Esophagus (tissue), 2 donors: ENCODE results near the gene CNTNAP5. TPM values are rescaled to one million over a fixed set of nuclear protein-coding genes. Genes with fewer than 3 reads are reported as not detected.

Source experiments
- H3K27ac ChIP-seq, 2 donors: one replicate each; pipeline ENCODE4 v1.5.1; 2013; ENCODE audit warnings: low read depth in 2 of 2, mild to moderate bottlenecking in 2 of 2, inconsistent platforms in 1 of 2, low read length in 1 of 2, moderate library complexity in 1 of 2
- H3K27me3 ChIP-seq, 2 donors: one replicate each; pipeline ENCODE4 v1.6.1; 2013; ENCODE audit warnings: low read length in 2 of 2, control low read depth in 1 of 2, mild to moderate bottlenecking in 1 of 2; ENCODE audit not compliant: insufficient read depth in 2 of 2, control insufficient read depth in 1 of 2
- H3K36me3 ChIP-seq, 2 donors: one replicate each; pipeline ENCODE4 v1.6.1; 2013; ENCODE audit warnings: low read length in 1 of 2; ENCODE audit not compliant: control insufficient read depth in 2 of 2, insufficient read depth in 2 of 2
- H3K4me1 ChIP-seq, 2 donors: one replicate each; pipeline ENCODE4 v1.6.1; 2013; ENCODE audit warnings: low read length in 1 of 2; ENCODE audit not compliant: control insufficient read depth in 2 of 2, insufficient read depth in 2 of 2
- H3K4me3 ChIP-seq, 2 donors: one replicate each; pipeline ENCODE4 v1.5.1; 2013; ENCODE audit warnings: low read length in 2 of 2, mild to moderate bottlenecking in 2 of 2, low read depth in 1 of 2, moderate library complexity in 1 of 2
- H3K9me3 ChIP-seq, 2 donors: one replicate each; pipeline ENCODE4 v1.6.1; 2013; ENCODE audit warnings: mild to moderate bottlenecking in 2 of 2, low read depth in 1 of 2, low read length in 1 of 2, moderate library complexity in 1 of 2; ENCODE audit not compliant: control insufficient read depth in 2 of 2, insufficient read depth in 1 of 2
- WGBS, 2 donors: extraction: QIAGEN DNeasy Blood & Tissue Kit; methylation state at CpG; one replicate each; pipeline ENCODE4 v1.1.7; 2013; 5-methylcytosine and 5-hydroxymethylcytosine counted together
- polyA plus RNA-seq, 2 donors: library from polyadenylated mRNA; stranded (reverse); fragments of 200-250 nt; gene quantifications; one replicate each; pipeline ENCODE4 v1.2.3, GENCODE V29; 2013
- donor health status: healthy with polysubstance abuse.
- donor health status: Bipolar disorder and iron deficiency.

Gene CNTNAP5
- polyA plus RNA-seq, 2 donors: not detected

DNA sequence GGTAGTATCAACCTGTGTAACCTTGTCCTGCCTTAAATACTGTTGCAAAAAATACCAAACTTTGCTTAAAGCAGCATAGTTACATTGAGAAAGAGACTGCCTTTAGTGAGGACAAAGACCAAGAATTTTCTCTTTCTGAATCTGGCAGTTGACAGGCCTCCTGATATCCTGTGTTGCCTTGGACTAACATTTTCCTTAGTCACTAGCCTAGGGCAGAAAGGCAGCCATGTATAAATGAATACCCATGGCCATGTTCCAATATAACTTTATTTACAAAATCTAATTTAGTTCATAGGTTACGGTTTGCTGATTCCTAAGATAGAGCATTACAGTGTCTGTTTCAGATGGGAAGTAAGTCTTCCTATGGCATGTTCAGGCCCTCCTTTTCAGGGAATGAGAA, 895.4 kb downstream of the CNTNAP5 start:
- Histone ChIP-seq H3K27me3 (no peaks in the 10 kb centered on the region), H3K4me1 (no peaks in the 10 kb centered on the region), H3K4me3 (no peak overlapping the region), H3K36me3 (no peaks in the 10 kb centered on the region), H3K9me3 (peaks cover 0 to 2% of the 10 kb centered on the region in 2 donors), H3K27ac (no peak overlapping the region)
- 80 to 92% methylated on average over 1 of the region's 1 CpG for WGBS, 2 donors

DNA sequence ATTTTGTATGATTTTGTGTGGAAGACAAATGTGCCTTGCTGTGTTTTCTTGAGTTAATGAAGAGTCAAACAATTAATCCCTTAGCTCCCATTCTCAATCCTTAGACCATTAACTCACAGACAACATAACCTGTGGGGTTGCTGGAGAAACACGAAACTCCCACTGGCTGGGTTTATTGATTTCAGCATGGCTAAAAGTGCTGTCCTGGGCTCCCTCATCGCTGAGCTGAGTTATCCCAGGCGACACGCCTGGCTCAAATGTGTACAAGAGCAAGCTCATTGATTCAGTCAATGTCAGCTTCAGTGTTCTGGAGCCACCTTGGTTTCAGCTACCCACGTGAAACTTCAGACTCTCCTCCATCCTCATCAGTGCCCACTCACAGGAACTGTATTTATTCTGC, 896.1 kb downstream of the CNTNAP5 start:
- Histone ChIP-seq H3K4me1 (no peaks in the 10 kb centered on the region), H3K27me3 (no peaks in the 10 kb centered on the region), H3K27ac (no peak overlapping the region), H3K4me3 (no peak overlapping the region), H3K36me3 (no peaks in the 10 kb centered on the region), H3K9me3 (peaks cover 0 to 2% of the 10 kb centered on the region in 2 donors)
- WGBS, 2 donors: 68 to 90% methylated on average over 5 of the region's 5 CpGs

DNA sequence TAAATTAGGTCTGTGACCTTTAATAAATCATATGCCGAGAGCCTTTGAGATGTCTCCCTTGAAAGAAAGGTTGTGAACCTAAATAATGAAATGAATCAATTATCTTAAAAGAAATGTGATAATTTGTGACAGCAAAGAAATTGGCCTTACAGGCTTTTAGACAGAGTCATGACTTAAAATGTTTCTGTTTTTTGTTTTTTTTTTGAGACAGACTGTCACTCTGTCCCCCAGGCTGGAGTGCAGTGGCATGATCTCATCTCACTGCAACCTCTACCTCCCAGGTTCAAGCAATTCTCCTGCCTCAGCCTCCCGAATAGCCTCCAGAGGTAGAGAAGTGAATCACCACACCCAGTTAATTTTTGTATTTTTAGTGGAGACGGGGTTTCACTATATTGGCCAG, 898.0 kb downstream of the CNTNAP5 start:
- Histone ChIP-seq H3K9me3 (peaks cover 0 to 2% of the 10 kb centered on the region in 2 donors), H3K36me3 (no peaks in the 10 kb centered on the region), H3K4me1 (no peaks in the 10 kb centered on the region), H3K27ac (no peak overlapping the region), H3K27me3 (no peaks in the 10 kb centered on the region), H3K4me3 (no peak overlapping the region)
- 92 to 95% methylated on average over 3 of the region's 3 CpGs for WGBS, 2 donors

DNA sequence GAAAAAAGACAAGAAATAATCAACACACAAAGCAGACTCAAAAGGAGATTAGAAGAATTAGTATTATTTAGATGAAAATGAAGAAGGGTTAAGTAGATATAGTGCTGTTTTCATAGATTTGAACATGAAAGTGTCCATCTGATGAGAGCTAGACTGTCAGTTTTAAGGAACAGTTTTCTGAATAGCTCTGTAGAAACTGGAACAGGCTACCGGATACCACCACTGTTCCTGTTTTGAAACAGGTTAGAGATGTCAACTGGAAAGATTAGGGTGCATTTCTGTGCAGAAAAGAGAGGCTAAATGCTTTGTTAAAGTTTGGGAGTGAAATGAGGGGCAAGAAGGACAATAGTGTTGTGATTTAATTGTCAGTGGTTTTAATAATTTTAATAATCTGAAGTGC, 908.8 kb downstream of the CNTNAP5 start:
- H3K27me3 ChIP-seq: no peaks in the 10 kb centered on the region
- H3K27ac ChIP-seq: no peak overlapping the region
- WGBS, 2 donors: 71 to 81% methylated on average over 1 of the region's 1 CpG
- H3K36me3 ChIP-seq: no peaks in the 10 kb centered on the region
- H3K9me3 ChIP-seq: peaks cover 0 to 4% of the 10 kb centered on the region in 2 donors
- no peaks in the 10 kb centered on the region for H3K4me1 ChIP-seq
- H3K4me3 ChIP-seq: no peak overlapping the region

DNA sequence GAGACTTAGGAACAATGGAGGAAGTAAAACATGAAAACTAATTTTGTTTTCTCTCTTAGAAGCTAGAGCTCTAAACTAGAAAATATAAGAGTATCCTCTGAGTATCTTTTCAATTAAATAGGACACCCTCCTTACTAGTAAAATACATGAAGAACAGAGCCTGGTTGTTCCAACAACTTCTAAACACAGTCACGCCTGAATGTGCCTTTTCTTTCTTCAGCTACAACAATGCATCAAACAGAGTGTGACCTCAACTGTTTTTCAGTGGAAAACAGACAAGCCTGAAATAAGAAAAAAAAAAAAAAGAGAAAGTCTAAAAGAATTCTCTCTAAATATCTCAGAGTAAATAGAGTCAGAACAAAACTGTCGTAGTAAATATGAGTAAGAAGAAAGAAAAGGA, 928.8 kb downstream of the CNTNAP5 start:
- Histone ChIP-seq H3K27me3 (no peaks in the 10 kb centered on the region), H3K27ac (no peak overlapping the region), H3K9me3 (no peaks in the 10 kb centered on the region)

DNA sequence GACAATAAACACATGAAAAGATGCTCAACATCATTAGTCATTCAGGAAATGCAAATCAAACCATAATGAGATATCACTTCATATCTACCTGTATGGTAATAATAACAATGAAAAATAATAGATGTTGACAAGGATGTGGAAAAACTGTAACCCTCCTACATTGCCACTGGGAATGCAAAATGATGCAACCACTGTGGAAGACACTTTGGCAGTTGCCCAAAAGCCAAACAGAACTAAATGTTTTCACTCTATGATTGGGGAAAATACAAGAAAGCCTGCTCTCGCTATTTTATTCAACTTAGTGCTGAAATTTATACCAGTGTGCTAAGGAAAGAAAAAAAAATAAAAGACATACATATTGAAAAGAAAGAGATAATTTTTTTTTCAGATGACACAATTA, 934.5 kb downstream of the CNTNAP5 start:
- WGBS, 2 donors: 59% methylated on average over 1 of the region's 1 CpG
- H3K36me3 ChIP-seq: no peaks in the 10 kb centered on the region
- H3K27me3 ChIP-seq: no peaks in the 10 kb centered on the region
- H3K4me1 ChIP-seq: no peaks in the 10 kb centered on the region
- no peak overlapping the region for H3K4me3 ChIP-seq
- peaks cover 0 to 3% of the 10 kb centered on the region in 2 donors for H3K9me3 ChIP-seq
- no peak overlapping the region for H3K27ac ChIP-seq

More for the DNA sequence above, 928.8 kb downstream of the CNTNAP5 start:
- Histone ChIP-seq H3K4me3 (no peak overlapping the region), H3K36me3 (no peaks in the 10 kb centered on the region), H3K4me1 (no peaks in the 10 kb centered on the region)
- 66 to 73% methylated on average over 2 of the region's 2 CpGs for WGBS, 2 donors

DNA sequence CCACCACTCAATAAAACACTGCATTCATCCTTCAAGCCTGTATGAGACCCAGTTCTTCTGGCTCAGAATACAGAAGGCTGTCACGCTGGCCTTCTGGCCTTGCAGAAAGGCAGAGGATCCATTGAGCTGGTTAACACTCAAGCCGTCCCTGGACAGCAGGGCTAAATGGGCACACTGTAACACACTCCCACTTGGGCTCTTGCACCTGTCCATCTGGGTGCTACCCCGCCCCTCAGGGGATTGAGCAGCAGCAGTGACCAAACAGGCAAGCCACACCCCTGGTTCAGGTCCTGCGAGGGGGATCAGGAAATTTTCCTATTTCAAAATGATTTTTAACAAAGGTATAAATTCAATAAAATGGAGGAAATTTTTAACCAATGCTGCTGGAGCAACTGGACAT, 936.0 kb downstream of the CNTNAP5 start:
- no peaks in the 10 kb centered on the region for H3K36me3 ChIP-seq
- peaks cover 0 to 3% of the 10 kb centered on the region in 2 donors for H3K9me3 ChIP-seq
- 75% methylated on average over 4 of the region's 4 CpGs for WGBS, 2 donors
- H3K27me3 ChIP-seq: no peaks in the 10 kb centered on the region
- no peak overlapping the region for H3K27ac ChIP-seq
- H3K4me3 ChIP-seq: no peak overlapping the region
- no peaks in the 10 kb centered on the region for H3K4me1 ChIP-seq
